HG03066 (cell line): ENCODE data around the gene SSX4B.
"Not testable (repeated sequence)": the region's sequence is repeated elsewhere in the genome, so short reads cannot be mapped to it uniquely, and the experiment has no call there.

Experiments
- ATAC-seq: cut with Tn5 transposase; IDR thresholded peaks from one replicate; pipeline ENCODE4 v1.9.1; 2021; ENCODE audit warnings: low read depth; ENCODE audit not compliant: unreplicated experiment

Gene SSX4B, protein sequence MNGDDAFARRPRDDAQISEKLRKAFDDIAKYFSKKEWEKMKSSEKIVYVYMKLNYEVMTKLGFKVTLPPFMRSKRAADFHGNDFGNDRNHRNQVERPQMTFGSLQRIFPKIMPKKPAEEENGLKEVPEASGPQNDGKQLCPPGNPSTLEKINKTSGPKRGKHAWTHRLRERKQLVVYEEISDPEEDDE

GRCh38 chrX:48411860-48412259 lies at the start of gene SSX4B:
SSX4B (minus strand) TSS chrX:48411960; CDS start chrX:48411372, 588 bp downstream.
- not testable (repeated sequence) for ATAC-seq

DNA sequence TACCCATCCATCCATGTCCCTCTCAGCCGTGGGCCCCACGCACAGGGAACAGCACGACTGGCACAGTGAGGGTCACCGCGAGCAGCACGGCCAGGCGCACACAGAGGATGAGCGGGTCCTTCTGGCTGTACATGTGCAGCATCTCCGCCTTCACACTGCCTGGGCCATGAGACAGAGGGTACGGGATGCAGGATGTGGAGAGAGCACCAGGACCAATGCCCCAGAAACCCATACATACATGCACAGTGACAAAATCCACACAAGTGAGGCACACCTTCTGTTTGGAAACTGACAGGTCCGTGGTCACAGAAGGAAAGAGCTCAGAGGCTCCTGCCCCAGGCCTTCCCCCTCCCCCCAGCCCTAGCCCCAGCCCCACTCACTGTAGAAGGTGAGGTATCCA lies 48.8 kb upstream of the SSX4B start:
- ATAC-seq, result no peak

- ATAC-seq, result no peak
Observed at GRCh38 chrX:48460031-48460430, 48.3 kb upstream of the SSX4B start.

GRCh38 chrX:48459483-48459882 lies 47.7 kb upstream of the SSX4B start:
- ATAC-seq, result no peak

GRCh38 chrX:48458711-48459110 lies 47.0 kb upstream of the SSX4B start:
- ATAC-seq, result no peak

DNA sequence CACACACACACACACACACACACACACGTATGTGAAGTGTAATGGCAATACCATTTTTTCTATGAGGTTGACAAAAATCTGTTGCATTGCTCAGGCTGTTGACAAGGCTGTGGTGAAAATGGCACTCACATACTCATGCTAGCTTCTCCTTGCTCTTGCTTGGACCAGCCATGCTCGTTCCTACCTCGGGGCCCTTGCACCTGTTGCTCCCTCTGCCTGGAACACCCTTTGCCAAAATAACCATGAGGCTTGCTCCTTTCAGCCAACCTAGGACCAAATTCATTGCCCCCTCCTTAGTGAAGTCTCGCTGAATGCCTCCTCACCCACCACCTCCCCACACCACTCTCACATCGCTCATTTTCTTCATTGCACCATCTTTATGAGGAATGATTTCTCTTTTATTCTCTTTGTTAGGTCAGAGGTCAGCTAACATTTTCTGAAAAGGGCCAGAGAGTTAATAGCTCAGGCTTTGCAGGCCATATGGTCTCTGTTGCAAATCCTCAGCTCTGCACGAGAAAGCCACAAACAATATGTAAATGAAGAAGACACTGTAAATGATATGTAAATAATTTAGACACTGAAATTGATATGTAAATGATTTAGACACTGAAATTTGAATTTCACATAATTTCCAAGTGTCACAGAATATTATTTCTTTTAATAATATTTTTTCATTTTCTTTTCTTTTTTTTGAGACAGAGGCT lies 45.0 kb upstream of the SSX4B start:
- ATAC-seq, result no peak

- no peak for ATAC-seq
Observed at GRCh38 chrX:48451708-48452107, 39.9 kb upstream of the SSX4B start.

DNA sequence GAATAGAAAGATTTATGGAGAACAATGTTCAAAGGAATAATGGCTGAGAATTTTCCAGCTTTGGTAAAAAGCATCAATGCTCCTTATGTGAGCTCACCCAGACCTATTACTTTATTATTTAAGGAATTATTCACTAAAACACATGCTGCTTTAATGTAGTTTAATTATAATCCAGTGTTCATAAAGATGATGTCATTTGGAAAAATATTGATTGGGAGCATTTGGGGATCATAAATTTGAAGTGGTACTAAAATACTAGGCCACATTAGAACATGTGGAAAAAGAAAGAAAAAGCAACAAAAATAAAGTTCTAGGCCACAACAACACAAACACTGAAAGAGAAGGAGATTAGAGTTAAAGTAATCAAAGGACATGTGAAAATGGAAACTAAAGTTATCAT lies 38.3 kb upstream of the SSX4B start:
- ATAC-seq, result no peak

- ATAC-seq, result not testable (repeated sequence)
Observed at GRCh38 chrX:48447201-48447600, 35.4 kb upstream of the SSX4B start.

GRCh38 chrX:48433713-48434112 lies 22.0 kb upstream of the SSX4B start:
- ATAC-seq, result not testable (repeated sequence)

GRCh38 chrX:48430166-48430565 lies 18.4 kb upstream of the SSX4B start:
- ATAC-seq, result not testable (repeated sequence)

DNA sequence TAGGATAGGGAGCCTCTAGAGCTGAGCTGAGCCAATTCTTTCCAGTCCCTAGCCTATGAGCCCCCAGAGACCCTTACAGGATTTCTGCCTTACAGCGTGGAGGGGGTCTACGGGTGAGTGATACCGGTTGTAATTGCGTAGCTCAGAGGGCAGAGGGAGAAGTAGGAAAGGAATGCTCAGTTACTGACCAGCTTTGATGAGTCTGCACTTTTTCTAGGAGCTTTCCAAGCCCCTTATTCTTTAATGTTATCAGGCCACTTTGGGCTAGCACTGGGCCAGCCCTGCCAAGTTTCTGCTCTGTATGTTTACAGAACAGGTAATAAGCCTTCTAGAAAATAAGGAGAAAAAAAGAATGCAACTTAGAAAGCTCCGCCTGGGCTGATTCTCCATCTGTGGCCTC lies 17.8 kb upstream of the SSX4B start:
- ATAC-seq, result not testable (repeated sequence)

DNA sequence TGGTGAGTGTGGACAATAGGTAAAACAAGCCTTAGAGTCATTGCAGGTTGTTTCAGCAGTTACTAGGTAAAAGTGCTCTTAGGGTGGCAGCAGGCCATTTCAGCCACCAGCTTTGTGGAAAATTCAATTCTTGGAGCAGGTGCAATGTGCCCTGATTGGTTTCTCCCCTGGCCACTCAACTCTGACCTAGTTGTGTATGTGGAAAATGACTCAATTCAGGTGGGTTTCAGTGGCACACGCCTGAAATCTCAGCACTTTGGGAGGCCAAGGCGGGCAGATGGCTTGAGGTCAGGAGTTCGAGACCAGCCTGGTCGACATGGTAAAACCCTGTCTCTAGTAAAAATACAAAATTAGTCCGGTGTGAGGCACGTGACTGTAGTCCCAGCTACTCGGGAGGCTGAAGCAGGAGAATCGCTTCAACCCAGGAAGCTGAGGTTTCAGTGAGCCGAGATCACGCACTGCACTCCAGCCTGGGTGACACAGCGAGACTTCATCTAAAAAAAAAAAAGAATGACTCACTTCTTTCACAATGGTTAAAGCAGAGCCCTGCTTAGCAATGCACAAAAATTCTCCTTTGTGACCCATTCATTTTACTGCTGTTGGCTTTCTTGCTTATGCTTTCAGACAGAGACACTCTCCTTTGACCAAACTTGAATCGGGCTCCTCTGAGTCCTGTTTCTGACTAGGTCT lies 15.4 kb upstream of the SSX4B start:
- ATAC-seq, result not testable (repeated sequence)

- ATAC-seq, result not testable (repeated sequence)
Observed at GRCh38 chrX:48397825-48398224, 13.9 kb downstream of the SSX4B start.

- ATAC-seq, result not testable (repeated sequence)
Observed at GRCh38 chrX:48396931-48397330, 14.8 kb downstream of the SSX4B start.

GRCh38 chrX:48383239-48383638 lies 28.5 kb downstream of the SSX4B start, which contains the start of gene SSX4:
SSX4 (plus strand) TSS chrX:48383539; CDS start chrX:48384054, 515 bp downstream.
- not testable (repeated sequence) for ATAC-seq

- not testable (repeated sequence) for ATAC-seq
Observed at GRCh38 chrX:48370408-48370807, 41.4 kb downstream of the SSX4B start.

DNA sequence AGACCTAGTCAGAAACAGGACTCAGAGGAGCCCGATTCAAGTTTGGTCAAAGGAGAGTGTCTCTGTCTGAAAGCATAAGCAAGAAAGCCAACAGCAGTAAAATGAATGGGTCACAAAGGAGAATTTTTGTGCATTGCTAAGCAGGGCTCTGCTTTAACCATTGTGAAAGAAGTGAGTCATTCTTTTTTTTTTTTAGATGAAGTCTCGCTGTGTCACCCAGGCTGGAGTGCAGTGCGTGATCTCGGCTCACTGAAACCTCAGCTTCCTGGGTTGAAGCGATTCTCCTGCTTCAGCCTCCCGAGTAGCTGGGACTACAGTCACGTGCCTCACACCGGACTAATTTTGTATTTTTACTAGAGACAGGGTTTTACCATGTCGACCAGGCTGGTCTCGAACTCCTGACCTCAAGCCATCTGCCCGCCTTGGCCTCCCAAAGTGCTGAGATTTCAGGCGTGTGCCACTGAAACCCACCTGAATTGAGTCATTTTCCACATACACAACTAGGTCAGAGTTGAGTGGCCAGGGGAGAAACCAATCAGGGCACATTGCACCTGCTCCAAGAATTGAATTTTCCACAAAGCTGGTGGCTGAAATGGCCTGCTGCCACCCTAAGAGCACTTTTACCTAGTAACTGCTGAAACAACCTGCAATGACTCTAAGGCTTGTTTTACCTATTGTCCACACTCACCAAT lies 43.9 kb downstream of the SSX4B start:
- not testable (repeated sequence) for ATAC-seq

DNA sequence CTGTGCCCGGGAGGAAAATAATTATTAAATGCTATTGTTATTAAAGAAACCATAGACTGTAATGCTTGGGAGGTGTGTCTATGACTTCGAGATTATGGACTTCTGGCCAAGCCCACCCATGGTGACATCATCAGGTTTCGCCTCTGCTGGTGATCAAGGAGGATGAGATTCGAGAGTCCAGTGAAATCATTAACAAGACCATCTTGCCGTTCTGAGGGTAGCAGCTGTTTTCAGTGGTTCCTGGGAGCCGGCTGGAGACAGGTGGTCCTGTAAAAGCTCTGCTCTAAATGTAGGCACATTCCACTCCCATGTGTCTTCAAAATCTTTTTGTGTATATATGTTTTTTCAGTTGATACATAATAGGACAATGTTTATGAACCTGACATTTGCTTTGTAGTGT lies 52.5 kb downstream of the SSX4B start:
- not testable (repeated sequence) for ATAC-seq

- ATAC-seq, result no peak
Observed at GRCh38 chrX:48357681-48358080, 54.1 kb downstream of the SSX4B start.
